GM12878 (cell line): Measurements from ENCODE around the gene MT1X. TPM values are rescaled to one million over a fixed set of nuclear protein-coding genes. Genes with fewer than 3 reads are reported as not detected.

ENCODE experiments used
- ATAC-seq: fragments of 200-7000 bp; cut with Tn5 transposase; 3 replicates; pipeline ENCODE4 v1.9.1; 2020; ENCODE audit warnings: mild to moderate bottlenecking, moderate library complexity
- BruUV-seq: library from RNA; stranded (reverse); fragments of 400-500 nt; replicated peaks from 2 replicates; lab custom pipeline; 2021; lab: Mats Ljungman, UMichigan
- CTCF ChIA-PET: fragments of 300-600 bp; sonication (Branson Sonifier 250); formaldehyde crosslinking; extraction: SDS; loops from one replicate; lab custom pipeline; 2021; ENCODE audit warnings: inconsistent platforms; lab: Yijun Ruan, JAX
- POLR2A ChIA-PET: fragments of 350-600 bp; formaldehyde crosslinking; extraction: SDS; loops from one replicate; lab custom pipeline; 2021; ENCODE audit warnings: inconsistent platforms; lab: Charles Lee
- RAD21 ChIA-PET: fragments of 300-600 bp; sonication (Branson Sonifier 250); formaldehyde crosslinking; loops from one replicate; lab custom pipeline; 2023; ENCODE audit warnings: antibody characterized with exemption; ENCODE audit not compliant: unreplicated experiment; lab: Charles Lee
- SMC1A ChIA-PET: fragments of 300-600 bp; sonication (Branson Sonifier 250); formaldehyde crosslinking; loops from one replicate; lab custom pipeline; 2023; ENCODE audit not compliant: unreplicated experiment, uncharacterized antibody; lab: Charles Lee
- DNase-seq: peaks from one replicate; pipeline ENCODE4 v3.0.0-alpha.2; 2011; ENCODE audit warnings: low read depth, low spot score
- FAIRE-seq: peaks from 3 replicates; lab custom pipeline; 2011; peaks lifted over from hg19 to GRCh38; lab: Jason Lieb, UNC
- H2AFZ ChIP-seq: 2 replicates; pipeline ENCODE4 v1.6.0; 2011; ENCODE audit warnings: low read depth, low read length, control low read depth; ENCODE audit not compliant: control insufficient read depth
- H3K27ac ChIP-seq: 2 replicates; pipeline ENCODE4 v1.5.1; 2011; ENCODE audit warnings: control low read depth; ENCODE audit not compliant: control insufficient read depth, insufficient read depth
- H3K27me3 ChIP-seq, 2 experiments: replicated peaks in 1 of 2; 2 replicates each; pipeline versions ENCODE4 v1.6.0 to v1.6.1; 2011; ENCODE audit warnings: low read length in 1 of 2; ENCODE audit not compliant: control insufficient read depth in 2 of 2, insufficient read depth in 2 of 2
- H3K36me3 ChIP-seq, 2 experiments: 2 replicates each; pipeline ENCODE4 v1.5.1; 2011; ENCODE audit warnings: low read length in 1 of 2; ENCODE audit not compliant: control insufficient read depth in 2 of 2, insufficient read depth in 2 of 2
- H3K4me1 ChIP-seq: 2 replicates; pipeline ENCODE4 v1.6.1; 2011; ENCODE audit warnings: mild to moderate bottlenecking, low read length, moderate library complexity, mixed read lengths; ENCODE audit not compliant: control insufficient read depth, insufficient read depth
- H3K4me2 ChIP-seq: 2 replicates; pipeline ENCODE4 v1.6.0; 2011; ENCODE audit warnings: control low read depth; ENCODE audit not compliant: control insufficient read depth, insufficient read depth
- H3K4me3 ChIP-seq: fragments of 200-600 bp; sonication (generic); 2 replicates; pipeline ENCODE4 v1.5.1; 2016
- H3K79me2 ChIP-seq: 2 replicates; pipeline ENCODE4 v1.6.0; 2011; ENCODE audit warnings: low read length; ENCODE audit not compliant: control insufficient read depth, insufficient read depth
- H3K9ac ChIP-seq: 2 replicates; pipeline ENCODE4 v1.8.0; 2011; ENCODE audit warnings: low read length, control low read depth, mixed read lengths; ENCODE audit not compliant: control insufficient read depth, insufficient read depth
- H3K9me3 ChIP-seq: replicated peaks from 3 replicates; pipeline ENCODE4 v1.5.1; 2011; ENCODE audit warnings: mild to moderate bottlenecking, low read length; ENCODE audit not compliant: control insufficient read depth, insufficient read depth
- H4K20me1 ChIP-seq: 2 replicates; pipeline ENCODE4 v1.6.0; 2011; ENCODE audit not compliant: control insufficient read depth, insufficient read depth
- ATF7 ChIP-seq: fragments of 450-650 bp; IDR thresholded peaks from 2 replicates; pipeline ENCODE4 v1.6.1; 2016; ENCODE audit warnings: low read depth, mild to moderate bottlenecking
- CREB1 ChIP-seq: IDR thresholded peaks from 2 replicates; pipeline ENCODE4 v1.6.1; 2012; ENCODE audit warnings: low read depth, mild to moderate bottlenecking, inconsistent platforms
- POLR2AphosphoS2 ChIP-seq: IDR thresholded peaks from 2 replicates; pipeline ENCODE4 v1.6.1; 2011; ENCODE audit warnings: low read depth, mild to moderate bottlenecking, low read length, improper control_type of control experiment, moderate library complexity
- POLR2AphosphoS5 ChIP-seq: IDR thresholded peaks from 2 replicates; pipeline ENCODE4 v1.6.1; 2011; ENCODE audit warnings: mild to moderate bottlenecking, low read length, inconsistent platforms
- RAD21 ChIP-seq: IDR thresholded peaks from 2 replicates; pipeline ENCODE4 v1.6.1; 2011; ENCODE audit warnings: mild to moderate bottlenecking, low read depth, low read length, moderate library complexity; ENCODE audit not compliant: insufficient read depth
- SMARCA5 ChIP-seq: fragments of 450-650 bp; IDR thresholded peaks from 2 replicates; pipeline ENCODE4 v1.6.1; 2017; ENCODE audit warnings: mild to moderate bottlenecking
- SMC3 ChIP-seq: IDR thresholded peaks from 2 replicates; pipeline ENCODE4 v1.6.1; 2011; ENCODE audit warnings: low read length, improper control_type of control experiment, borderline replicate concordance
- TCF7 ChIP-seq: IDR thresholded peaks from 2 replicates; pipeline ENCODE4 v1.6.1; 2014; ENCODE audit warnings: antibody characterized with exemption, borderline replicate concordance
- WGBS: methylation state at CpG from one replicate; pipeline ENCODE4 v1.1.6; 2016; ENCODE audit warnings: low lambda C conversion rate; ENCODE audit not compliant: insufficient replicate concordance, insufficient coverage; ENCODE audit errors: missing lambda C conversion rate; 5-methylcytosine and 5-hydroxymethylcytosine counted together
- in situ Hi-C: fragments of 300-500 bp; cut with MboI; formaldehyde crosslinking; loops from 9 replicates; pipeline ENCODE4 v1.14.3; 2018; ENCODE audit warnings: mixed read lengths
- intact Hi-C: fragments of 100-400 bp; cut with micrococcal nuclease; formaldehyde crosslinking; loops from one replicate; pipeline ENCODE4 v1.14.2; 2022; ENCODE audit not compliant: unreplicated experiment
- polyA plus RNA-seq, 11 experiments: library from polyadenylated mRNA; depleted of rRNA in 4 of 11; unstranded in 6 of 11; stranded (reverse) in 5 of 11; fragments of >200 nt; fragmentation: Nextera tagmentation in 4 of 11; fragmentation: Illumina TruSeq in 1 of 11; extraction: Ambion mirVana in 4 of 11; extraction: Trizol in 1 of 11; gene quantifications; 1 replicate in 1 of 11; 2 replicates in 10 of 11; pipeline versions ENCODE4 v1.2.1 to v1.2.3, GENCODE V29; 2011 to 2016; ENCODE audit warnings: inconsistent platforms in 2 of 11, missing spikeins in 2 of 11, low read depth in 1 of 11
- total RNA-seq, 4 experiments: library from RNA; depleted of rRNA in 3 of 4; stranded (reverse); fragments of >200 nt in 3 of 4; fragmentation: Illumina TruSeq in 1 of 4; extraction: Trizol in 1 of 4; gene quantifications; 2 replicates each; pipeline versions ENCODE4 v1.2.1 to v1.2.3, GENCODE V29; 2013 to 2021
- TF ChIP-seq, protein P1 (sequence below), 3 experiments: IDR thresholded peaks in 2 of 3; conservative IDR thresholded peaks in 1 of 3; 2 replicates each; pipeline ENCODE4 v1.5.1; 2011; ENCODE audit warnings: low read depth in 3 of 3, low read length in 3 of 3, mild to moderate bottlenecking in 3 of 3, control low read depth in 2 of 3, moderate library complexity in 2 of 3, inconsistent platforms in 1 of 3, mixed read lengths in 1 of 3; ENCODE audit not compliant: control insufficient read depth in 2 of 3, insufficient read depth in 1 of 3; ENCODE audit errors: extremely low read depth in 1 of 3
- TF ChIP-seq, protein P2 (sequence below): IDR thresholded peaks from 2 replicates; pipeline ENCODE4 v1.6.1; 2012; ENCODE audit warnings: low read length, inconsistent platforms

The MT1X gene
- total and polyA plus RNA-seq, 10 of the 15 experiments (the other 5 are each of a cell fraction or from before 2014, with no cell fraction given), result 5.8 to 65.6 (median 15.4) TPM

DNA sequence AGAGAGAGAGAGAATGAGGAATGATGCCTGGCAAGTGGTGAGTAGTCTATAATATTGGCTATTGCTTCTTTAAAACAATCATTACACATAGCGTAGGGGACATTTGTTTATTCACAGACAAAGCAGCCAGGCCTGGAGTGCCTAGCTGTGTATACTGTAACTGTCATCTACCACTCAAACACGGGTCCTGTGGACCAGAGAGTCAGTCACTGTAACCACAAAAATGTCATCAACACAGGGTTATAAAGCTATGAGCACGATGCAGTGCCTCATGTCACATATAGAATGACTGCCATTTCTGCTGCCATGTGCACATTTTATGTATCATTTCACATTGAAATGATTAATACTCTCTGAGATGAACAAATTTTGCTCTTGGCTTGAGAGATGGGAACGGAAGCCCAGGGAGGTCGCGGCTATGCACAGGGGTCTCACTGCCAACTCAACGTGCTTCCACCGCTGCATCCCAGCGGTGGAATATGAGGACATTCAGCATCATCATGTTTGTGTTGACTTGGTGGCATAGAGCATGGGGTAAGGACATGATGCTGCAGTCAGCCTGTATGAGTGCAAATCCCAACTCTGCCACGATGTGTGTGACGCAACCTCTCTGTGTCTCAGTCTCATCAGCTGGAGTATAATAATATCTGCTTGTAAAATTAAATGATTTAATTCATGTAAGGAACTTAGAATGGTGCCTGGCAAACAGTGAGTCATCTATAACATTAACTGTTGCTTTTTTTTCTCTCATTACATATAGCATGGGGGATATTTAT lies 9.3 kb upstream of the MT1X start:
- 55% methylated on average over 11 of the region's 11 CpGs for WGBS
- ATAC-seq (no peak), FAIRE-seq (no peak), DNase-seq (no peak)
- Histone ChIP-seq H2AFZ (no peak overlapping the region), H3K27me3 (peaks cover 11 to 17% of the 10 kb centered on the region in 2 experiments), H3K9me3 (no peaks in the 10 kb centered on the region), H3K27ac (no peak overlapping the region), H3K4me1 (no peaks in the 10 kb centered on the region), H3K9ac (no peak overlapping the region), H3K4me3 (no peak overlapping the region), H3K36me3 (no peaks in the 10 kb centered on the region), H3K4me2 (no peak overlapping the region), H4K20me1 (no peaks in the 10 kb centered on the region), H3K79me2 (no peaks in the 10 kb centered on the region)
- ChIA-PET SMC1A (interaction anchor here (1.0 to 1.5 kb wide), 3 partner anchors 28 to 30 kb away, joined by 4 to 7 read pairs (median 5); no protein-coding TSS in a partner anchor), POLR2A (interaction anchor here (0.6 kb wide), 1 partner anchor 25 kb away, joined by 3 read pairs; no protein-coding TSS in a partner anchor), RAD21 (interaction anchor here (1.2 to 2.5 kb wide), 2 partner anchors 20 to 29 kb away, joined by 4 to 11 read pairs; no protein-coding TSS in a partner anchor), CTCF (interaction anchor here (1.1 to 2.6 kb wide), 2 partner anchors 29 to 69 kb away, joined by 6 to 28 read pairs; no protein-coding TSS in a partner anchor)
- BruUV-seq, result no TSS peak
- TF ChIP-seq TCF7 (no peak), POLR2AphosphoS5 (no peak)
- intact Hi-C loops (no loop called here), in situ Hi-C loops (no loop called here)

DNA sequence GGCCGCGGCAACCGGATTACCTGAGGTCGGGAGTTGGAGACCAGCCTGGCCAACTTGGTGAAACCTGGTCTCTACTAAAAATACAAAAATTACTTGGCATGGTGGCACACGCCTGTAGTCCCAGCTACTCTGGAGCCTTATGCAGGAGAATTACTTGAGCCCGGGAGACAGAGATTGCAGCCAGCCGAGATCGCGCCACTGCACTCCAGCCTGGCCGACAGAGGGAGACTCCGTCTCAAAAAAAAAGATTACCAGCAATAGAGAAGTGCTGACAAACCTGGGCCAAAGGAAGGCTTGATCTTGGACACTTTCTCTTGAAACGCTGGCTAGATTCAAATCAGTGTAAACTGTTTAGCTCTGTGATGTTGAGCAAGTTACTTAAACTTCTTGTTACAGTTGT lies 8.3 kb upstream of the MT1X start:
- peak; percentile 52 for ATAC-seq
- BruUV-seq, result no TSS peak
- Histone ChIP-seq H3K36me3 (no peaks in the 10 kb centered on the region), H3K4me2 (no peak overlapping the region), H3K4me3 (no peak overlapping the region), H3K9me3 (no peaks in the 10 kb centered on the region), H3K9ac (no peak overlapping the region), H3K27me3 (peaks cover 11 to 14% of the 10 kb centered on the region in 2 experiments), H3K27ac (no peak overlapping the region), H4K20me1 (no peaks in the 10 kb centered on the region), H2AFZ (no peak overlapping the region), H3K79me2 (no peaks in the 10 kb centered on the region), H3K4me1 (no peaks in the 10 kb centered on the region)
- WGBS, result 34% methylated on average over 12 of the region's 12 CpGs
- ChIA-PET RAD21 (interaction anchor here (1.1 to 2.5 kb wide), 3 partner anchors 9 to 28 kb away, joined by 3 to 11 read pairs (median 4); partner anchors contain the start of gene MT1X), CTCF (interaction anchor here (2.6 kb wide), 1 partner anchor 28 kb away, joined by 28 read pairs; no protein-coding TSS in a partner anchor), POLR2A (no interaction called here), SMC1A (interaction anchor here (0.6 to 1.5 kb wide), 4 partner anchors 9 to 314 kb away, joined by 3 to 7 read pairs (median 4); no protein-coding TSS in a partner anchor)
- no peak for DNase-seq
- intact Hi-C loops, result loop anchor here (1.0 kb wide), 1 partner anchor 28 kb away; no protein-coding TSS in a partner anchor
- peak; percentile 60 for TF ChIP-seq RAD21
- no peak for TF ChIP-seq SMARCA5
- TF ChIP-seq ATF7, result no peak
- TF ChIP-seq, protein P1, sequence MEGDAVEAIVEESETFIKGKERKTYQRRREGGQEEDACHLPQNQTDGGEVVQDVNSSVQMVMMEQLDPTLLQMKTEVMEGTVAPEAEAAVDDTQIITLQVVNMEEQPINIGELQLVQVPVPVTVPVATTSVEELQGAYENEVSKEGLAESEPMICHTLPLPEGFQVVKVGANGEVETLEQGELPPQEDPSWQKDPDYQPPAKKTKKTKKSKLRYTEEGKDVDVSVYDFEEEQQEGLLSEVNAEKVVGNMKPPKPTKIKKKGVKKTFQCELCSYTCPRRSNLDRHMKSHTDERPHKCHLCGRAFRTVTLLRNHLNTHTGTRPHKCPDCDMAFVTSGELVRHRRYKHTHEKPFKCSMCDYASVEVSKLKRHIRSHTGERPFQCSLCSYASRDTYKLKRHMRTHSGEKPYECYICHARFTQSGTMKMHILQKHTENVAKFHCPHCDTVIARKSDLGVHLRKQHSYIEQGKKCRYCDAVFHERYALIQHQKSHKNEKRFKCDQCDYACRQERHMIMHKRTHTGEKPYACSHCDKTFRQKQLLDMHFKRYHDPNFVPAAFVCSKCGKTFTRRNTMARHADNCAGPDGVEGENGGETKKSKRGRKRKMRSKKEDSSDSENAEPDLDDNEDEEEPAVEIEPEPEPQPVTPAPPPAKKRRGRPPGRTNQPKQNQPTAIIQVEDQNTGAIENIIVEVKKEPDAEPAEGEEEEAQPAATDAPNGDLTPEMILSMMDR (IDR thresholded peaks at IDR 0.05 in 2 of 3, conservative IDR thresholded peaks at IDR 0.05 in 1 of 3; ENCODE audit: control insufficient read depth in 2 of 3, extremely low read depth in 1 of 3, insufficient read depth in 1 of 3, low read depth in 3 of 3, low read length in 3 of 3), result peak; percentile 45 to 58 (median 47)
- TF ChIP-seq, protein P2, sequence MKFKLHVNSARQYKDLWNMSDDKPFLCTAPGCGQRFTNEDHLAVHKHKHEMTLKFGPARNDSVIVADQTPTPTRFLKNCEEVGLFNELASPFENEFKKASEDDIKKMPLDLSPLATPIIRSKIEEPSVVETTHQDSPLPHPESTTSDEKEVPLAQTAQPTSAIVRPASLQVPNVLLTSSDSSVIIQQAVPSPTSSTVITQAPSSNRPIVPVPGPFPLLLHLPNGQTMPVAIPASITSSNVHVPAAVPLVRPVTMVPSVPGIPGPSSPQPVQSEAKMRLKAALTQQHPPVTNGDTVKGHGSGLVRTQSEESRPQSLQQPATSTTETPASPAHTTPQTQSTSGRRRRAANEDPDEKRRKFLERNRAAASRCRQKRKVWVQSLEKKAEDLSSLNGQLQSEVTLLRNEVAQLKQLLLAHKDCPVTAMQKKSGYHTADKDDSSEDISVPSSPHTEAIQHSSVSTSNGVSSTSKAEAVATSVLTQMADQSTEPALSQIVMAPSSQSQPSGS, result no peak
- no peak for TF ChIP-seq CREB1
- TF ChIP-seq POLR2AphosphoS2, result no peak
- TF ChIP-seq SMC3, result peak; percentile 42; the same call in 1 of the 2 replicates
- in situ Hi-C loops, result no loop called here
- FAIRE-seq, result no peak
